Stimulated activated naive CD4-positive, alpha-beta T cell treated with Interleukin-2 at 50 U/mL for 16 hours (primary cell): Measurements from ENCODE around the gene SGO1.
"Not testable (repeated sequence)": the region's sequence is repeated elsewhere in the genome, so short reads cannot be mapped to it uniquely, and the experiment has no call there.

Experiments
- DNase-seq: peaks from one replicate; lab custom pipeline; 2025; lab: John Stamatoyannopoulos, UW

The SGO1 gene

GRCh38 chr3:20185679-20186599 lies at the start of gene SGO1:
Gene SGO1, minus strand, starts transcription at chr3:20186206. Its CDS starts 2,179 bp downstream, at chr3:20184027.
- DNase-seq: peak; percentile 100

- DNase-seq: no peak
These were observed 49.8 kb upstream of the SGO1 start for GRCh38 chr3:20235796-20236195.

DNA sequence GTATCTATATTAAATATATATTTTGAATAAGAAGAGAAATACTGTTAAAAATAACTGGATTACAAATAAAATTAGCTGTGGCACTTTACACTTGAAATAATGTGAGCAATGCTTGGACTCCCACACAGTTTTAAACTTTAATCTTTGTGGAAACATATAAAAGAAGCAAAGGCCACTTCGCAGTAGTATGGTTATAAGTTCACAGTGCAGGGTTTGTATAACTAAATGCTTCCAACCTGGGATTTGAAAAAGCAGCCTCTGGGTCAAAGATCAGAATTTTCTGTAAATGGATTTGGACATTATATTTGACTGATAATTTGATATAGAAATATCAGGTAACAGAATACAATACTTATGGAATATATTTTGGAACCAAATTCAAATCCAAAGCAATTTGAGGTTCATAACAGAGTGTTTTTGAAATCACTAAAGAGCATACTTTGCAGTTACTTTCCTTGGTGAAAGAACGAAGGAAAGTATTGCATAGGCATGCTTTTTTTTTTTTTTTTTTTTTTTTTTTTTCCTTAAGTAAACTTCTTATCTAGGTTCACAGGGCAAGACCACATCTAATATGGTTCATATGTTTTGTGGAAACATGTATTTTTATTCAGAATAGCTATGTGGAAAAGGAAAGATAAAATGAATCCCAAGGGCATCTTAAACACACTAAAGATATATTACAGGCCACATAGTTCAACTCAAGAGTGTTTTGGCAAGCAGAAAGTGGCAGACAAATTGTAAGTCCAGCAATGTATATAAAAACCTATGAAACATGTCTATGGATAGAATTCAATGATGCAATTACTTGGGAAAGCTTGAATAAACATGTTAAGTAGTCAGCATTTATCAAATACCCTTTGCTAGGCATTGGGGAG lies 47.1 kb upstream of the SGO1 start:
- DNase-seq: no peak

DNA sequence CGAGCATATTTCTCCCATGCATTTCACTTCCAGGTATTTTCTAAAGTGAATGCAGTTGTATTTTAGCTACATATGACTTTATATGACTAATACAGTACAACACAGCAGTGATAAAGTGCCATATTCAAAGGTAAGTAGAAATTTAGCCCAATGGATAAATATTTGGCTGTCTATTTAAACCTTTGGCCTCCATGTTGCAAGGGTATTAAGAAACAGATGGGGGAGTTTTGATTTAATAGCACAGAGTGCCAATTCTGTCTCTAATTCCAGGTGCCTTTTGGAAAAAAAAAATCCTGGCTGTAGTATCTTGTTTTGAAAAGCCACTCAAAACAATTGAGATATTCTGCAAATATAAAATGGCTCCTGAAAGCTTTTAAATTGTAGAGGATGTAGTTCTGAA lies 44.9 kb upstream of the SGO1 start:
- no peak for DNase-seq

DNA sequence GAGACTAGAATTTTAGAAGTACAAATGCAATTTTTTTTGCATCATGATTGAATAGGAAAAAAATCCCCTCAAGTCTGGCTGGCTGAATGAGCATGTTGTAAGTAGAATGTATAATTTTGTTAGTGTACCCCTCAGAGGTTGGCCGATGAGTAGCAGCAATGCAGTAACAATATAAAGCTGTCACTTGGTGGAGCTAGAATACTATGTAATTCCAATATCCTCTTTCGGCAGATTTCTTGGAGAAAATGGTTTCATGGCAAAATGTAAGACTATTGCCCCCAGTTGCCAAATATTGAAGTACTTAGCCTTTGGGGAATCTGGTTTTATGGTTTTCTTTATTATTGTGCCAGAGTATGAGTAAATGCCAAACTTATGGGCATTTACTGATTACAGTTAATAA lies 39.8 kb upstream of the SGO1 start:
- DNase-seq: no peak

DNA sequence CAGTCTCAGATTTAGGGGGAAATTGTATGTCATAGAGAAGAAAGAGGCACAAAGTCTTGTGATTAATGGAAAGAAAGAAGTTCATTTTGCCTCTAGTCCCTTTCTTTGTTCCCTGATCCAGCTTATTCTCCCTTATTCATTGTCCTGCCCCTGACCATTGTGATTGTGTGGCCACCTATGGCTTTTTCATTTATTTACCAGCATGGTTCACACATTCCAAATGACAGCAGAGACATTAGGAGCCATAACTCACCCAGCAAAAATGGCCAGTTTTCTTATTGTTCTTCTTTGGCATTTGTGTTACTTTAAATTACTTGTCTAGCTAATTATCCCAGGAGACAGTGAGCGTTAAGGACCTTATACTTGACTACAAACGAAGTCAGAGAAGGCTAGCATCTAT lies 36.3 kb upstream of the SGO1 start:
- DNase-seq: no peak

DNA sequence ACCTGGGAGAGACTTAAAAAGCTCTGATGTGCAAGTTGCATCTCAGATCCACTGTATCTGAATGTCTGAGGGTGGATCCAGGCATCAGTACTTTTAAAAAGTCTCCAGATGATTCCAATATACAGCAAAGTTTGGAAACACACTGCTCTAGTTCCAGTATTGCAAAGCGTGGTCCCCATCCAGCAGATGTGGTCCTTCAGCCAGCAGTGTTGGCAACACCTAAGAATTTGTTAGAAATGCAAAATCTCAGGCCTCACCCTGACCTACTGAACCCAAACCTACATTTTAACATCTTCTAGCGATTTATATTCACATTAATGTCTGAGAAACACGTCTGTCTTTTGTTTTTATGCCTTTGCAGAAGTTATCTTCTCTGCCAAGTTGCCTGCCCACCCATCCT lies 32.2 kb upstream of the SGO1 start:
- no peak for DNase-seq

DNA sequence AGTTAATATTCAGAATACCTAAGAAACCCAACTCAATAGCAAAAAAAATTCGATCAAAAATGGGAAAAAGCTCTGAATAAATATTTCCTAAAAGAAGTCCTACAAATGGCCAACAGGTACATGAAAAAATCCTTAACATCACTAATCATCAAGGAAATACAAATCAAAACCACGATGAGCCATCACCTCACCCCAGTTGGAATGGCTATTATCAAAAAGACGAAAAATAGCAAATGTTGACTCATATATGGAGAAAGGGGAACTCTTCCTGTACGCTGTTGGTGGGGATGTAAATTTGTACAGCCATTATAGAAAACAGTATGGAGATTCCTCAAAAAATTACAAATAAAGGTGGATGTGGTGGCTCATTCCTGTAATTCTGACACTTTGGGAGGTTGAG lies 29.6 kb upstream of the SGO1 start:
- no peak for DNase-seq

- DNase-seq: not testable (repeated sequence)
These were observed 27.5 kb upstream of the SGO1 start for GRCh38 chr3:20213491-20213890.

DNA sequence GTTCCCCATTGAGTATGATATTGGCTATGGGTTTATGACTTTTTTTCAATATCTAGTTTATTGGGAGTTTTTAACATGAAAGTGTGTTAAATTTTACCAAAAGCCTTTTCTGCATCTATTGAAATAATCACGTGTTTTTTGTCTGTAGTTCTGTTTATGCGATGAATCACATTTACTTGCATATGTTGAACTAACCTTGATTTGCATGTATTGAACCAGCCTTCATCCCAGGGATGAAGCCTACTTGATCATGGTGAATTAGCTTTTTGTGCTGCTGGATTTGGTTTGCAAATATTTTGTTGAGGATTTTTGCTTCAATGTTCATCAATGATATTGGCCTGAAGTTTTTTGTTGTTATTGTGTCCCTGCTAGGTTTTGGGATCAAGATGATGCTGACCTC lies 21.9 kb upstream of the SGO1 start:
- DNase-seq: not testable (repeated sequence)

GRCh38 chr3:20205898-20206297 lies 19.9 kb upstream of the SGO1 start:
- not testable (repeated sequence) for DNase-seq

DNA sequence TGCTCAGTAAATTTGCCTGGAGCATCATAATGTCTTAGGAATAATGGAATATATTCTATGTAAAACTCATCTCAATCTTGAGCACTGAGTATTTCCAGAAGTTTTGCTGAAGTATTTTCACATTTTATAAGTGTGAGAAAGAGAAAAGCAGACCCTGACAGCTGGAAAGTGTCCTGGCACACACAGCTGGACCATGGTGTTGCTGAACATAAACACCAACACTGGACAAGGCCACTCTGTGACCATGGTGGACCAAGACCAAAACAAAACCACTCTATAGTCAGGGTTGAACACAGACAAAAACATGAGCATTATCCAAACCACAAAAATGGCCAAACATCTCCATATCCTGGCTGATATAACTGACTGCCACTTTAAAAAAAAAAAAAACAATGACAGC lies 15.1 kb upstream of the SGO1 start:
- DNase-seq: no peak

DNA sequence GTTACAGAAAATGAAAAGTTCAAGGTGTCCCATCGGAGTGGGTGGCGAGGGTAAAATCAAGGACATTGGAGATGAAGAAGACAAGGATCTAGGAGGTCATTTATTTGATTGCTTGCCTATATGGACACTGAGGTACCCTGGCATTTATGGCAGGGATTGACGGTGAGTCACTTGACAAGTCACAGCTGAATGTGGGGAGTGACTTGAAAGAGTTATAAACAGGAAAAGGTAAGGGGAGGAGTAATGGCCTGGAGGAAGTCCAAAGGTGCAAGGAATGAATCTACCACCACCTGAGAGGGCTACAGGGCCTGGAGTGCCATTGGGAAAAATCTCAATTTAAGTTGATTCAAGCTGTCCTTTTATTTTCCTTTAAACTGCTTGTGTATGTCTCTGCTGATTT lies 11.8 kb upstream of the SGO1 start:
- DNase-seq: no peak

GRCh38 chr3:20194793-20195460 lies 8.9 kb upstream of the SGO1 start:
- no peak for DNase-seq

- DNase-seq: no peak
These were observed 5.0 kb upstream of the SGO1 start for GRCh38 chr3:20190991-20191390.

- DNase-seq: no peak
These were observed 596 bp upstream of the SGO1 start for GRCh38 chr3:20186600-20187004.

DNA sequence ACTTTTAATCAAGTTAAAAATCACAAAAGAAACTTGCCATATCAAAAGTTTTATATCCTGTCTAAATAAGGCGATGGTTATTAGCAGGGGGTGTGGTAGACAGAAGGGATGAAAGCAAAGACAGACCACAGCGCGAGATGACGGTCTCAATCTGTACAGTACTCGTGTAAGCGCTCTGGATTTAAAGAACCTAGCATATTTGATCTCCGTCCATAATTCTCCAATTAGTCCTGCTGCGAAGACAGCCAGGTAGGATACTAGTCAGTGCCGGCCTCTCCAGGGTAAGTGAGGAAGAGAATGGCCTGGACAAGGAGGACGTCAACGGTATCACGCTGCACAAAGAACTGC lies 701 bp downstream of the SGO1 start:
- DNase-seq: peak; percentile 5

DNA sequence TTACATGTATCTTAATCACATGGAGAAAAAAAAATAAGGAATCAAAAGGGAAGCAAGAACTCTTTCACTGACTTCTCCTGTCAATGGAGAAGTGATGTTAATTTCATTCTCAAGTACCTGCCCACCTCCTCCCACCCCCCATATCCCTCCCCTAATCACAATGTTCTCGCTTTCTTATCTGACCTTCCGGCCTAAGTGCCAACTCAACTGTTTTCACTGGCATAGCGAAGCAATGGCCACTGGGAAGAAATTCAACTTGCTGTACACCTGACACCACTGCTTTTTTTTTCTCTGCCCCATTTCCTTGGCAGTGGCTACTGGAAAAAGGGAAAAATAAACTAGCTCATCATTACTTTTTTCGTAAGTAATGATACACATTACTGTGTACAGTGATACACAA lies 3.8 kb downstream of the SGO1 start:
- DNase-seq: no peak

- DNase-seq: no peak
These were observed 4.7 kb downstream of the SGO1 start for GRCh38 chr3:20181276-20181675.

DNA sequence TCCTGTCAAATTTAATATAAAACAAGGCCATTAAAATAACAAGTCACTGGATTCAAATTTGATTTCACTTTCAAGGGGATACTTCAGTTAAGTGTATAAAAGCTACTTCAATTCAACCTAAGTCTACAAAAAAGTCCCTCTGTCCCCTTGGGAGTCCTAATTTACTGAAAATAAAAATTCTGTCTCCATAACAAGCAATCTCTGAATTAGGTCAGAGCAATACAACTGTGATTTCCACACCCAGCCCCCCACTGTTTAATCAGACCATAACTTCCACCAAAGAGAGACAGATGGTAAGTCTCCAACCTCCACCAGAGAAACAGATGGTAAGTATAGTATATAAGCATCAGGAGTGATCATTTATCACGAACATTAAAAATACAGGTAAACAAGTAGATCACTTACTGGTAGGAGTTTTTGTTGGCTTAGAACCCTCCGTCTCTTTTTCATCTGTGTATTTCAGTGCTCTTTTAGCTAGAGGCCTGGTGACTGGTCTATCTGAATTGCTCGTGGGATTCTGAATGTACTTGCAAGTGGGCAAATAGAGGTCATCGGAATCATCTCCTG lies 12.1 kb downstream of the SGO1 start:
- DNase-seq: no peak

DNA sequence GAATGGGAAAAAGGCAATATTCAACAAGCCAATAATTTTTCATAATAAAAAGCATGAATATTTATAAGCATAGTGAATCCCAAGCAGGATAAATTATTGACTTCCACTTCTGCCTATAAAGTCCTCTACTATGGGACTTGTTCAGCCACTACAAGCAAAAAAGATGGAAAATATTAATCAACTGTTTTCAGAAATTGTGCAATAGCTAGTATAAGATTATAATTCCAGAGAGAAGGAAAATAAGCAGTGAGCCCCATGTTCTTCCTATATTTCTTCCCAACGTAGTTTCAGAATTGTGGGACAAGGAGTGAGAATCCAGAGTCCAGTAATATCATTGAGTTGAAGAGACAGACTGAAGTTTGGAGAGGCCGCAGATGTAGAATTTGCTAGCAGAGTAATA lies 24.3 kb downstream of the SGO1 start:
- no peak for DNase-seq

- DNase-seq: no peak
These were observed 25.8 kb downstream of the SGO1 start for GRCh38 chr3:20160230-20160629.
